Spleen (tissue), 11 donors: ENCODE results near the gene KIF16B. TPM values are rescaled to one million over a fixed set of nuclear protein-coding genes. Genes with fewer than 3 reads are reported as not detected.

Source experiments
- DNase-seq: peaks from one replicate; pipeline ENCODE4 v3.0.0-alpha.2; 2020
- H3K27ac ChIP-seq, 8 donors: fragments of 200-600 bp; sonication (generic) in 7 of 8; 1 replicate in 4 of 8; 2 replicates in 4 of 8; pipeline versions ENCODE4 v1.5.0 to v1.8.0; 2016 to 2021; ENCODE audit warnings: inconsistent platforms in 4 of 8, mild to moderate bottlenecking in 4 of 8, moderate library complexity in 1 of 8
- H3K27me3 ChIP-seq, 7 donors: fragments of 200-600 bp; sonication (generic) in 6 of 7; replicated peaks in 1 of 7; 1 replicate in 4 of 7; 2 replicates in 3 of 7; pipeline versions ENCODE4 v1.5.0 to v1.8.0; 2016 to 2021; ENCODE audit warnings: inconsistent platforms in 3 of 7, mild to moderate bottlenecking in 1 of 7
- H3K36me3 ChIP-seq, 6 donors: fragments of 200-600 bp; sonication (generic) in 5 of 6; 1 replicate in 4 of 6; 2 replicates in 2 of 6; pipeline versions ENCODE4 v1.5.0 to v1.8.0; 2016 to 2021; ENCODE audit warnings: inconsistent platforms in 2 of 6
- H3K4me1 ChIP-seq, 6 donors: fragments of 200-600 bp; sonication (generic) in 5 of 6; 1 replicate in 3 of 6; 2 replicates in 3 of 6; pipeline versions ENCODE4 v1.5.0 to v1.8.0; 2016 to 2021; ENCODE audit warnings: inconsistent platforms in 3 of 6
- H3K4me3 ChIP-seq, 8 donors: fragments of 200-600 bp; sonication (generic) in 7 of 8; 1 replicate in 4 of 8; 2 replicates in 4 of 8; pipeline versions ENCODE4 v1.5.0 to v1.8.0; 2016 to 2021; ENCODE audit warnings: inconsistent platforms in 4 of 8, mild to moderate bottlenecking in 4 of 8, moderate library complexity in 2 of 8
- H3K9me3 ChIP-seq, 8 donors: fragments of 200-600 bp; sonication (generic) in 7 of 8; 1 replicate in 4 of 8; 2 replicates in 4 of 8; pipeline versions ENCODE4 v1.5.0 to v1.8.0; 2016 to 2021; ENCODE audit warnings: inconsistent platforms in 4 of 8
- CTCF ChIP-seq, 11 experiments: fragments of 200-600 bp in 7 of 11; fragments of 450-650 bp in 4 of 11; sonication (generic) in 4 of 11; IDR thresholded peaks in 8 of 11; conservative IDR thresholded peaks in 3 of 11; 1 replicate in 7 of 11; 2 replicates in 4 of 11; pipeline versions ENCODE4 v1.4.0 to v1.8.0; 2016 to 2021; ENCODE audit warnings: antibody characterized with exemption in 11 of 11, inconsistent platforms in 4 of 11, mild to moderate bottlenecking in 1 of 11
- POLR2A ChIP-seq, 3 donors: fragments of 450-650 bp; IDR thresholded peaks; one replicate each; pipeline ENCODE4 v1.5.1; 2017; ENCODE audit warnings: antibody characterized with exemption in 3 of 3, mild to moderate bottlenecking in 1 of 3
- POLR2AphosphoS5 ChIP-seq, 3 donors: sonication (generic); formaldehyde crosslinking; IDR thresholded peaks; one replicate each; pipeline ENCODE4 v1.5.1; 2017; ENCODE audit warnings: antibody characterized with exemption in 3 of 3
- WGBS, 5 donors: extraction: QIAGEN DNeasy Blood & Tissue Kit in 3 of 5; methylation state at CpG; one replicate each; pipeline versions ENCODE4 v1.1.5 to v1.1.7; 2013 to 2018; 5-methylcytosine and 5-hydroxymethylcytosine counted together
- intact Hi-C: fragments of 100-400 bp; cut with DNase I; formaldehyde crosslinking; loops from one replicate; pipeline ENCODE4 v1.15.0; 2023; ENCODE audit warnings: low total_unique reads
- polyA plus RNA-seq, 3 donors: library from polyadenylated mRNA; stranded (reverse); fragments of 200-250 nt; gene quantifications; one replicate each; pipeline ENCODE4 v1.2.1, GENCODE V29; 2013
- total RNA-seq, 7 donors: library from RNA; depleted of rRNA in 3 of 7; stranded (reverse); fragments of >200 nt in 3 of 7; fragmentation: NEBNext Ultra II Directional in 4 of 7; extraction: Animal tissue kit (Norgen Biotek cat#: 25700) in 4 of 7; gene quantifications; one replicate each; pipeline versions ENCODE4 v1.1.0 to v1.2.1, GENCODE V29; 2016 to 2021
- donor health status: healthy with polysubstance abuse.
- donor health status: DM: no; HTN: no; CAD: no; lungs with moderate emphysema.
- donor health status: DM: no; HTN: no; CAD: no.
- donor health status: Bipolar disorder and iron deficiency.
- donor health status: healthy.
- donor health status: DM: no; HTN: no; CAD: no.
- donor health status: DM: yes; HTN: yes; CAD: no.

KIF16B gene
- total and polyA plus RNA-seq, 10 donors: 3.0 to 30.1 (median 21.2) TPM

GRCh38 chr20:16385462-16385861 lies 187.8 kb downstream of the KIF16B start:
- DNase-seq: no peak
- Histone ChIP-seq H3K4me3 (no peak overlapping the region), H3K4me1 (peaks cover 0 to under 1% (median under 1%) of the 10 kb centered on the region in 6 donors), H3K9me3 (no peaks in the 10 kb centered on the region), H3K27me3 (no peaks in the 10 kb centered on the region), H3K27ac (no peak overlapping the region), H3K36me3 (peaks cover 0 to 24% (median 0%) of the 10 kb centered on the region in 6 donors)
- 67 to 90% (median 76%) methylated on average over 4 of the region's 4 CpGs for WGBS, 5 donors
- intact Hi-C loops: no loop called here
- TF ChIP-seq POLR2AphosphoS5 (IDR thresholded peaks at IDR 0.05): no peak
- TF ChIP-seq CTCF (IDR thresholded peaks at IDR 0.05 in 8 of 11, conservative IDR thresholded peaks at IDR 0.05 in 3 of 11): no peak

GRCh38 chr20:16381444-16381843 lies 191.8 kb downstream of the KIF16B start:
- intact Hi-C loops: no loop called here
- Histone ChIP-seq H3K9me3 (no peaks in the 10 kb centered on the region), H3K36me3 (peaks cover 0 to 65% (median 14%) of the 10 kb centered on the region in 6 donors), H3K4me3 (no peak overlapping the region), H3K27ac (no peak overlapping the region), H3K4me1 (no peaks in the 10 kb centered on the region), H3K27me3 (no peaks in the 10 kb centered on the region)
- DNase-seq: no peak
- TF ChIP-seq POLR2AphosphoS5 (IDR thresholded peaks at IDR 0.05) (no peak), POLR2A (IDR thresholded peaks at IDR 0.05) (no peak), CTCF (IDR thresholded peaks at IDR 0.05 in 8 of 11, conservative IDR thresholded peaks at IDR 0.05 in 3 of 11) (no peak)
- WGBS, 5 donors: 88 to 95% (median 93%) methylated on average over 2 of the region's 2 CpGs

GRCh38 chr20:16378712-16379370 lies 194.4 kb downstream of the KIF16B start:
- Histone ChIP-seq H3K4me1 (no peaks in the 10 kb centered on the region), H3K27me3 (no peaks in the 10 kb centered on the region), H3K4me3 (no peak overlapping the region), H3K36me3 (peaks cover 0 to 71% (median 24%) of the 10 kb centered on the region in 6 donors), H3K9me3 (no peaks in the 10 kb centered on the region), H3K27ac (no peak overlapping the region)
- intact Hi-C loops: no loop called here
- DNase-seq: no peak
- no peak for TF ChIP-seq CTCF (IDR thresholded peaks at IDR 0.05 in 8 of 11, conservative IDR thresholded peaks at IDR 0.05 in 3 of 11)
- no peak for TF ChIP-seq POLR2AphosphoS5 (IDR thresholded peaks at IDR 0.05)
- no peak for TF ChIP-seq POLR2A (IDR thresholded peaks at IDR 0.05)
- 88 to 93% (median 91%) methylated on average over 7 of the region's 7 CpGs for WGBS, 5 donors

- TF ChIP-seq POLR2A (IDR thresholded peaks at IDR 0.05) (no peak), CTCF (IDR thresholded peaks at IDR 0.05 in 8 of 11, conservative IDR thresholded peaks at IDR 0.05 in 3 of 11) (no peak)
- Histone ChIP-seq H3K9me3 (no peaks in the 10 kb centered on the region), H3K36me3 (peaks cover 0 to 76% (median 24%) of the 10 kb centered on the region in 6 donors), H3K4me1 (no peaks in the 10 kb centered on the region), H3K27ac (no peak overlapping the region), H3K27me3 (no peaks in the 10 kb centered on the region), H3K4me3 (no peak overlapping the region)
- intact Hi-C loops: no loop called here
- WGBS, 5 donors: 96 to 100% (median 97%) methylated on average over 1 of the region's 1 CpG
- DNase-seq: no peak
Observed at GRCh38 chr20:16378122-16378521, 195.1 kb downstream of the KIF16B start.
